WTC11 (cell line): ENCODE data around the gene BPTF.

Experiments
- CBFB ChIP-seq: sonication (generic); formaldehyde crosslinking; IDR thresholded peaks from 2 replicates; pipeline ENCODE4 v1.8.1; 2022; ENCODE audit warnings: mild to moderate bottlenecking, low read depth, missing genetic modification reagents
- ELF4 ChIP-seq: sonication (generic); formaldehyde crosslinking; IDR thresholded peaks from 2 replicates; pipeline ENCODE4 v1.8.1; 2022; ENCODE audit warnings: low read depth, mild to moderate bottlenecking, moderate library complexity, missing genetic modification reagents
- FOXJ3 ChIP-seq: sonication (generic); formaldehyde crosslinking; IDR thresholded peaks from 2 replicates; pipeline ENCODE4 v1.9.0; 2021; ENCODE audit warnings: missing genetic modification reagents, mild to moderate bottlenecking, borderline replicate concordance
- IRF1 ChIP-seq: sonication (generic); formaldehyde crosslinking; IDR thresholded peaks from 2 replicates; pipeline ENCODE4 v1.8.0; 2023; ENCODE audit warnings: missing genetic modification reagents
- MAX ChIP-seq: sonication (generic); formaldehyde crosslinking; IDR thresholded peaks from 2 replicates; pipeline ENCODE4 v1.8.0; 2022; ENCODE audit warnings: mild to moderate bottlenecking, missing genetic modification reagents
- MYBL2 ChIP-seq: sonication (generic); formaldehyde crosslinking; IDR thresholded peaks from 2 replicates; pipeline ENCODE4 v1.8.1; 2023; ENCODE audit warnings: mild to moderate bottlenecking, moderate library complexity, missing genetic modification reagents
- RELA ChIP-seq: sonication (generic); formaldehyde crosslinking; IDR thresholded peaks from 2 replicates; pipeline ENCODE4 v1.8.1; 2022; ENCODE audit warnings: missing genetic modification reagents, mild to moderate bottlenecking, borderline replicate concordance
- SP1 ChIP-seq: sonication (generic); formaldehyde crosslinking; conservative IDR thresholded peaks from 2 replicates; pipeline ENCODE4 v1.8.1; 2022; ENCODE audit warnings: missing genetic modification reagents
- TF ChIP-seq, protein P1 (sequence below): sonication (generic); formaldehyde crosslinking; IDR thresholded peaks from 2 replicates; pipeline ENCODE4 v1.8.1; 2022; ENCODE audit warnings: low read depth, mild to moderate bottlenecking, moderate library complexity, missing genetic modification reagents, borderline replicate concordance
- TF ChIP-seq, protein P2 (sequence below): fragments of 200-600 bp; IDR thresholded peaks from 2 replicates; pipeline ENCODE4 v1.8.0; 2022; ENCODE audit warnings: antibody characterized with exemption
- TF ChIP-seq, protein P3 (sequence below): sonication (generic); formaldehyde crosslinking; IDR thresholded peaks from 2 replicates; pipeline ENCODE4 v1.8.1; 2023; ENCODE audit warnings: mild to moderate bottlenecking, missing genetic modification reagents, moderate library complexity

DNA sequence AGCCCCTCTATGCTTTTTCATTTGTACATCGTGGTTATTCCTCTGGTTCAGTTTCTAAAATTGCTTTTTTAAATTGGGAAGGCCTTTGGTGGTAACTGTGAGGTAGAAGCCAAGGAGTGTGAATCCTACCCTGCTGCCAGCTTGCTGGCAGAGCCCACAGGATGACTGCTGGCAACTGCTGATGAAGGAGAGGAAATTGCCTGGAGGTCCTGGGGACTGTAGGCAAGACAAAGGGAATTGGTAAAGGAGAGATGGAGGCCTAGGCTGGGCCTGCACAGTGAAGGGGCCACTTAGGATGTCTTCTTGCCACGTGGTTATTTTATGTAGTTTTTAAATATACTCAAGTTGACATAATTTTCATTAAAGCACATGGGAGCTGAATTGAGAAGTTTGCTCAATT, 155.2 kb downstream of the BPTF start:
- TF ChIP-seq, protein P1, sequence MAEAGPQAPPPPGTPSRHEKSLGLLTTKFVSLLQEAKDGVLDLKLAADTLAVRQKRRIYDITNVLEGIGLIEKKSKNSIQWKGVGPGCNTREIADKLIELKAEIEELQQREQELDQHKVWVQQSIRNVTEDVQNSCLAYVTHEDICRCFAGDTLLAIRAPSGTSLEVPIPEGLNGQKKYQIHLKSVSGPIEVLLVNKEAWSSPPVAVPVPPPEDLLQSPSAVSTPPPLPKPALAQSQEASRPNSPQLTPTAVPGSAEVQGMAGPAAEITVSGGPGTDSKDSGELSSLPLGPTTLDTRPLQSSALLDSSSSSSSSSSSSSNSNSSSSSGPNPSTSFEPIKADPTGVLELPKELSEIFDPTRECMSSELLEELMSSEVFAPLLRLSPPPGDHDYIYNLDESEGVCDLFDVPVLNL (CRISPR knock-in tag): no peak
- no peak for TF ChIP-seq IRF1
- TF ChIP-seq, protein P2, sequence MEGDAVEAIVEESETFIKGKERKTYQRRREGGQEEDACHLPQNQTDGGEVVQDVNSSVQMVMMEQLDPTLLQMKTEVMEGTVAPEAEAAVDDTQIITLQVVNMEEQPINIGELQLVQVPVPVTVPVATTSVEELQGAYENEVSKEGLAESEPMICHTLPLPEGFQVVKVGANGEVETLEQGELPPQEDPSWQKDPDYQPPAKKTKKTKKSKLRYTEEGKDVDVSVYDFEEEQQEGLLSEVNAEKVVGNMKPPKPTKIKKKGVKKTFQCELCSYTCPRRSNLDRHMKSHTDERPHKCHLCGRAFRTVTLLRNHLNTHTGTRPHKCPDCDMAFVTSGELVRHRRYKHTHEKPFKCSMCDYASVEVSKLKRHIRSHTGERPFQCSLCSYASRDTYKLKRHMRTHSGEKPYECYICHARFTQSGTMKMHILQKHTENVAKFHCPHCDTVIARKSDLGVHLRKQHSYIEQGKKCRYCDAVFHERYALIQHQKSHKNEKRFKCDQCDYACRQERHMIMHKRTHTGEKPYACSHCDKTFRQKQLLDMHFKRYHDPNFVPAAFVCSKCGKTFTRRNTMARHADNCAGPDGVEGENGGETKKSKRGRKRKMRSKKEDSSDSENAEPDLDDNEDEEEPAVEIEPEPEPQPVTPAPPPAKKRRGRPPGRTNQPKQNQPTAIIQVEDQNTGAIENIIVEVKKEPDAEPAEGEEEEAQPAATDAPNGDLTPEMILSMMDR: no peak
- no peak for TF ChIP-seq SP1 (CRISPR knock-in tag)
- no peak for TF ChIP-seq MYBL2 (CRISPR knock-in tag)
- TF ChIP-seq ELF4 (CRISPR knock-in tag): no peak
- TF ChIP-seq, protein P3, sequence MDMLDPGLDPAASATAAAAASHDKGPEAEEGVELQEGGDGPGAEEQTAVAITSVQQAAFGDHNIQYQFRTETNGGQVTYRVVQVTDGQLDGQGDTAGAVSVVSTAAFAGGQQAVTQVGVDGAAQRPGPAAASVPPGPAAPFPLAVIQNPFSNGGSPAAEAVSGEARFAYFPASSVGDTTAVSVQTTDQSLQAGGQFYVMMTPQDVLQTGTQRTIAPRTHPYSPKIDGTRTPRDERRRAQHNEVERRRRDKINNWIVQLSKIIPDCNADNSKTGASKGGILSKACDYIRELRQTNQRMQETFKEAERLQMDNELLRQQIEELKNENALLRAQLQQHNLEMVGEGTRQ (CRISPR knock-in tag): no peak
- TF ChIP-seq RELA (CRISPR knock-in tag): no peak
- no peak for TF ChIP-seq FOXJ3 (CRISPR knock-in tag)
- TF ChIP-seq MAX: no peak
- no peak for TF ChIP-seq CBFB (CRISPR knock-in tag)
